M059J (cell line): ENCODE results near the gene RBM15B. TPM values are rescaled to one million over a fixed set of nuclear protein-coding genes. Genes with fewer than 3 reads are reported as not detected.
"Not testable (repeated sequence)": the region's sequence is repeated elsewhere in the genome, so short reads cannot be mapped to it uniquely, and the experiment has no call there.

Experiments used
- DNase-seq: peaks from one replicate; pipeline ENCODE4 v3.0.0-alpha.2; 2012; ENCODE audit warnings: low read depth
- total RNA-seq: library from RNA; depleted of rRNA; stranded (reverse); fragments of >200 nt; shearing (Covaris generic); gene quantifications from 2 replicates; pipeline ENCODE4 v1.2.3, GENCODE V29; 2014; rRNA removed

The RBM15B gene
- 7.7 and 13.3 TPM in 2 replicates for total RNA-seq

- peak; percentile 92 for DNase-seq
Observed at GRCh38 chr3:51391075-51391565, at the start of gene RBM15B. RBM15B (plus strand) TSS chr3:51391285; CDS start chr3:51391400, 115 bp downstream.

GRCh38 chr3:51343918-51344687, 47.0 kb upstream of the RBM15B start:
- DNase-seq: peak; percentile 77

- no peak for DNase-seq
Observed at GRCh38 chr3:51350751-51351150, 40.3 kb upstream of the RBM15B start.

GRCh38 chr3:51353131-51353530, 38.0 kb upstream of the RBM15B start:
- peak; percentile 7 for DNase-seq

GRCh38 chr3:51353691-51354090, 37.4 kb upstream of the RBM15B start:
- no peak for DNase-seq

- DNase-seq: no peak
Observed at GRCh38 chr3:51354172-51354571, 36.9 kb upstream of the RBM15B start.

GRCh38 chr3:51354731-51355615, 36.1 kb upstream of the RBM15B start:
- no peak for DNase-seq

GRCh38 chr3:51355891-51356578, 35.0 kb upstream of the RBM15B start:
- no peak for DNase-seq

GRCh38 chr3:51357856-51358255, 33.2 kb upstream of the RBM15B start:
- no peak for DNase-seq

GRCh38 chr3:51358981-51359380, 32.1 kb upstream of the RBM15B start:
- no peak for DNase-seq

GRCh38 chr3:51360806-51361205, 30.3 kb upstream of the RBM15B start:
- DNase-seq: no peak

- DNase-seq: no peak
Observed at GRCh38 chr3:51361746-51362145, 29.3 kb upstream of the RBM15B start.

GRCh38 chr3:51362476-51362875, 28.6 kb upstream of the RBM15B start:
- DNase-seq: no peak

GRCh38 chr3:51368276-51368675, 22.8 kb upstream of the RBM15B start:
- not testable (repeated sequence) for DNase-seq

GRCh38 chr3:51371943-51372557, 19.0 kb upstream of the RBM15B start:
- peak; percentile 63 for DNase-seq

- no peak for DNase-seq
Observed at GRCh38 chr3:51373658-51374421, 17.2 kb upstream of the RBM15B start.

GRCh38 chr3:51374456-51374855, 16.6 kb upstream of the RBM15B start:
- DNase-seq: no peak

- no peak for DNase-seq
Observed at GRCh38 chr3:51375136-51375535, 15.9 kb upstream of the RBM15B start.

- DNase-seq: no peak
Observed at GRCh38 chr3:51375571-51375970, 15.5 kb upstream of the RBM15B start.

GRCh38 chr3:51378065-51378464, 13.0 kb upstream of the RBM15B start:
- DNase-seq: no peak

GRCh38 chr3:51378726-51379125, 12.4 kb upstream of the RBM15B start:
- DNase-seq: no peak
